ENCODE results near the gene SLC22A2. TPM values are rescaled to one million over a fixed set of nuclear protein-coding genes. Genes with fewer than 3 reads are reported as not detected.

Gene SLC22A2
- total RNA-seq, 8 experiments from 2014 or later = 0.05 to 0.90 (median 0.22) TPM; not detected in 3

GRCh38 chr6:160190973-160191372 is 67.6 kb downstream of the SLC22A2 start:
- no peaks in the 10 kb centered on the region for H3K4me1 ChIP-seq (replicated peaks in 1 of 2)
- no peak overlapping the region for H3K4me3 ChIP-seq
- peak in 3 of 8 experiments; percentile 26 to 55 (median 52) for ATAC-seq (replicated peaks in 6 of 8)
- H3K27ac ChIP-seq = no peak overlapping the region
- in situ Hi-C loops (cut with MboI; ENCODE audit: low pct_unique_long_range_greater_than_20kb in 2 of 9, low sequenced_read_pairs in 9 of 9, unreplicated experiment in 9 of 9) = no loop called here

- H3K4me3 ChIP-seq = no peak overlapping the region
- H3K4me1 ChIP-seq (replicated peaks in 1 of 2) = no peaks in the 10 kb centered on the region
- no peak overlapping the region for H3K27ac ChIP-seq
- in situ Hi-C loops (cut with MboI; ENCODE audit: low pct_unique_long_range_greater_than_20kb in 2 of 9, low sequenced_read_pairs in 9 of 9, unreplicated experiment in 9 of 9) = no loop called here
- ATAC-seq (replicated peaks in 6 of 8) = no peak
- 25 to 100% (median 73%) methylated on average over 1 of the region's 1 CpG for WGBS, 10 experiments
These were observed 68.5 kb downstream of the SLC22A2 start for GRCh38 chr6:160190081-160190480.

- ATAC-seq (replicated peaks in 6 of 8) = no peak
- 40 to 78% (median 51%) methylated on average over 1 of the region's 1 CpG; no CpG with 5 or more reads in 6 of the 10 experiments for WGBS, 10 experiments
- in situ Hi-C loops (cut with MboI; ENCODE audit: low pct_unique_long_range_greater_than_20kb in 2 of 9, low sequenced_read_pairs in 9 of 9, unreplicated experiment in 9 of 9) = no loop called here
- Histone ChIP-seq H3K27ac (no peak overlapping the region), H3K4me1 (replicated peaks in 1 of 2) (no peaks in the 10 kb centered on the region), H3K4me3 (no peak overlapping the region)
These were observed 69.8 kb downstream of the SLC22A2 start for GRCh38 chr6:160188773-160189172.

GRCh38 chr6:160180706-160181105 is 77.9 kb downstream of the SLC22A2 start:
- Histone ChIP-seq H3K27ac (no peak overlapping the region), H3K4me1 (replicated peaks in 1 of 2) (peaks cover 0 to 2% of the 10 kb centered on the region in 2 donors), H3K4me3 (no peak overlapping the region)
- WGBS, 10 experiments = 14 to 100% (median 50%) methylated on average over 1 of the region's 1 CpG; no CpG with 5 or more reads in 3 of the 10 experiments
- no peak for ATAC-seq (replicated peaks in 6 of 8)
- in situ Hi-C loops (cut with MboI; ENCODE audit: low pct_unique_long_range_greater_than_20kb in 2 of 9, low sequenced_read_pairs in 9 of 9, unreplicated experiment in 9 of 9) = no loop called here

GRCh38 chr6:160178271-160178670 is 80.3 kb downstream of the SLC22A2 start:
- 21 to 93% (median 82%) methylated on average over 1 to 5 of the region's 5 CpGs; no CpG with 5 or more reads in 1 of the 10 experiments for WGBS, 10 experiments
- H3K4me3 ChIP-seq = no peak overlapping the region
- ATAC-seq (replicated peaks in 6 of 8) = peak in 1 of 8 experiments; percentile 7
- no peak overlapping the region for H3K27ac ChIP-seq
- H3K4me1 ChIP-seq (replicated peaks in 1 of 2) = peaks cover 2 to 4% of the 10 kb centered on the region in 2 donors
- in situ Hi-C loops (cut with MboI; ENCODE audit: low pct_unique_long_range_greater_than_20kb in 2 of 9, low sequenced_read_pairs in 9 of 9, unreplicated experiment in 9 of 9) = no loop called here

- in situ Hi-C loops (cut with MboI; ENCODE audit: low pct_unique_long_range_greater_than_20kb in 2 of 9, low sequenced_read_pairs in 9 of 9, unreplicated experiment in 9 of 9) = no loop called here
- ATAC-seq (replicated peaks in 6 of 8) = peak in 1 of 8 experiments; percentile 17
- Histone ChIP-seq H3K27ac (no peak overlapping the region), H3K4me1 (replicated peaks in 1 of 2) (peaks cover 2 to 4% of the 10 kb centered on the region in 2 donors), H3K4me3 (no peak overlapping the region)
- 0 to 100% (median 75%) methylated on average over 1 to 2 of the region's 2 CpGs; no CpG with 5 or more reads in 2 of the 10 experiments for WGBS, 10 experiments
These were observed 81.4 kb downstream of the SLC22A2 start for GRCh38 chr6:160177220-160177619.

- Histone ChIP-seq H3K4me1 (replicated peaks in 1 of 2) (peaks cover 9 to 10% of the 10 kb centered on the region in 2 donors), H3K27ac (no peak overlapping the region), H3K4me3 (no peak overlapping the region)
- in situ Hi-C loops (cut with MboI; ENCODE audit: low pct_unique_long_range_greater_than_20kb in 2 of 9, low sequenced_read_pairs in 9 of 9, unreplicated experiment in 9 of 9) = no loop called here
- 0 to 71% (median 29%) methylated on average over 1 to 2 of the region's 2 CpGs; no CpG with 5 or more reads in 4 of the 10 experiments for WGBS, 10 experiments
- ATAC-seq (replicated peaks in 6 of 8) = no peak
These were observed 83.9 kb downstream of the SLC22A2 start for GRCh38 chr6:160174681-160175080.

GRCh38 chr6:160173806-160174527 is 84.7 kb downstream of the SLC22A2 start:
- Histone ChIP-seq H3K4me1 (replicated peaks in 1 of 2) (peaks cover 10 to 12% of the 10 kb centered on the region in 2 donors), H3K4me3 (no peak overlapping the region), H3K27ac (no peak overlapping the region)
- ATAC-seq (replicated peaks in 6 of 8) = peak in 3 of 8 experiments; percentile 76 to 83 (median 80)
- 3 to 90% (median 47%) methylated on average over 2 to 6 of the region's 9 CpGs; no CpG with 5 or more reads in 2 of the 10 experiments for WGBS, 10 experiments
- in situ Hi-C loops (cut with MboI; ENCODE audit: low pct_unique_long_range_greater_than_20kb in 2 of 9, low sequenced_read_pairs in 9 of 9, unreplicated experiment in 9 of 9) = no loop called here

- Histone ChIP-seq H3K4me1 (replicated peaks in 1 of 2) (peaks cover 10 to 21% of the 10 kb centered on the region in 2 donors), H3K27ac (no peak overlapping the region), H3K4me3 (no peak overlapping the region)
- WGBS, 10 experiments = 46 to 100% (median 90%) methylated on average over 1 to 5 of the region's 5 CpGs; no CpG with 5 or more reads in 1 of the 10 experiments
- in situ Hi-C loops (cut with MboI; ENCODE audit: low pct_unique_long_range_greater_than_20kb in 2 of 9, low sequenced_read_pairs in 9 of 9, unreplicated experiment in 9 of 9) = no loop called here
- ATAC-seq (replicated peaks in 6 of 8) = no peak
These were observed 85.9 kb downstream of the SLC22A2 start for GRCh38 chr6:160172704-160173103.

GRCh38 chr6:160170018-160170680 is 88.5 kb downstream of the SLC22A2 start:
- in situ Hi-C loops (cut with MboI; ENCODE audit: low pct_unique_long_range_greater_than_20kb in 2 of 9, low sequenced_read_pairs in 9 of 9, unreplicated experiment in 9 of 9) = no loop called here
- peak overlapping the region; percentile 5 to 41 for H3K27ac ChIP-seq
- peaks cover 10 to 27% of the 10 kb centered on the region in 2 donors for H3K4me1 ChIP-seq (replicated peaks in 1 of 2)
- no peak overlapping the region for H3K4me3 ChIP-seq
- ATAC-seq (replicated peaks in 6 of 8) = peak in 7 of 8 experiments; percentile 3 to 84 (median 56)
- WGBS, 10 experiments = 25 to 80% (median 46%) methylated on average over 1 to 6 of the region's 6 CpGs

- in situ Hi-C loops (cut with MboI; ENCODE audit: low pct_unique_long_range_greater_than_20kb in 2 of 9, low sequenced_read_pairs in 9 of 9, unreplicated experiment in 9 of 9) = no loop called here
- Histone ChIP-seq H3K27ac (peak overlapping the region in 1 of 2 donors; percentile 65), H3K4me1 (replicated peaks in 1 of 2) (peaks cover 6 to 27% of the 10 kb centered on the region in 2 donors), H3K4me3 (no peak overlapping the region)
- peak; percentile 50 to 93 (median 68) for ATAC-seq (replicated peaks in 6 of 8)
- 7 to 63% (median 30%) methylated on average over 1 to 4 of the region's 7 CpGs; no CpG with 5 or more reads in 2 of the 10 experiments for WGBS, 10 experiments
These were observed 90.8 kb downstream of the SLC22A2 start for GRCh38 chr6:160167604-160168399.
